ENCODE data around the gene RFX4.

Gene RFX4

GRCh38 chr12:106739318-106739717, 156.5 kb downstream of the RFX4 start:
- DNase-seq, result no peak

GRCh38 chr12:106739815-106740530, 157.2 kb downstream of the RFX4 start:
- no peak for DNase-seq

GRCh38 chr12:106740818-106741217, 158.0 kb downstream of the RFX4 start:
- DNase-seq, result no peak

GRCh38 chr12:106741247-106741646, 158.4 kb downstream of the RFX4 start:
- DNase-seq, result no peak

- no peak for DNase-seq
Measured at GRCh38 chr12:106743270-106743988, 160.6 kb downstream of the RFX4 start.

- DNase-seq, result no peak
Measured at GRCh38 chr12:106744600-106744999, 161.8 kb downstream of the RFX4 start.

- no peak for DNase-seq
Measured at GRCh38 chr12:106745181-106745745, 162.5 kb downstream of the RFX4 start.

GRCh38 chr12:106747973-106748436, 165.2 kb downstream of the RFX4 start:
- no peak for DNase-seq

GRCh38 chr12:106750524-106750923, 167.7 kb downstream of the RFX4 start:
- no peak for DNase-seq

- no peak for DNase-seq
Measured at GRCh38 chr12:106753526-106753925, 170.7 kb downstream of the RFX4 start.

GRCh38 chr12:106754331-106754730, 171.5 kb downstream of the RFX4 start:
- no peak for DNase-seq

- no peak for DNase-seq
Measured at GRCh38 chr12:106757623-106758348, 175.0 kb downstream of the RFX4 start.

GRCh38 chr12:106758349-106759110, 175.7 kb downstream of the RFX4 start:
- DNase-seq, result no peak

- no peak for DNase-seq
Measured at GRCh38 chr12:106759526-106760183, 176.9 kb downstream of the RFX4 start.

GRCh38 chr12:106760184-106760531, 177.4 kb downstream of the RFX4 start:
- DNase-seq, result no peak

GRCh38 chr12:106764220-106764619, 181.4 kb downstream of the RFX4 start:
- no peak for DNase-seq

GRCh38 chr12:106764738-106765137, 181.9 kb downstream of the RFX4 start:
- DNase-seq, result peak; percentile 6

GRCh38 chr12:106766393-106766826, 183.6 kb downstream of the RFX4 start:
- DNase-seq, result no peak

GRCh38 chr12:106767206-106767605, 184.4 kb downstream of the RFX4 start:
- DNase-seq, result no peak

- DNase-seq, result no peak
Measured at GRCh38 chr12:106767954-106768822, 185.4 kb downstream of the RFX4 start.

- no peak for DNase-seq
Measured at GRCh38 chr12:106769078-106769477, 186.3 kb downstream of the RFX4 start.

Measured in SHP77 treated with DMSO at 0.1 percent for 48 hours (cell line).